ENCODE measurements around the gene PTDSS2.

DNA sequence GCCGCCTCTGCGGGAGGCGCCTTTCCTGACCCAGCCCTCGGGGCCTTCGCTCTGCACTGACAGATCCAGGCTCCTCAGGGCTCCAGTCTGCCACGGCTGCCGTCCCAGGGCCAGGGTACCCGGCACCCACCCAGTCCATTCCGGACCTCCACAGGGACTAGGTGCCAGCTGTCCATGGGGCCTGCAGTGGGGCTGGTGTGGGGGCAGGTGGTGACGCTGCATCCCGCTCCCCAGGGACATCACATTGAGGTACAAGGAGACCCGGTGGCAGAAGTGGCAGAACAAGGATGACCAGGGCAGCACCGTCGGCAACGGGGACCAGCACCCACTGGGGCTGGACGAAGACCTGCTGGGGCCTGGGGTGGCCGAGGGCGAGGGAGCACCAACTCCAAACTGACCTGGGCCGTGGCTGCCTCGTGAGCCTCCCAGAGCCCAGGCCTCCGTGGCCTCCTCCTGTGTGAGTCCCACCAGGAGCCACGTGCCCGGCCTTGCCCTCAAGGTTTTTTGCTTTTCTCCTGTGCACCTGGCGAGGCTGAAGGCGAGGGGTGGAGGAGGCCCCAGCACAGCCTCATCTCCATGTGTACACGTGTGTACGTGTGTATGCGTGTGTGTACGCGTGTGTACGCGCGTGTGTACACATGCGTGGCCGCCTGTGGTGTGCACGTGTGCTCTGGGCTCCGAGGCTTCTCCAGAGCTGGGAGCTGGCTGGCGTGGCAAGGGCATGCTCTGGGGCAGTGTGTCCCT is 40.3 kb downstream of the PTDSS2 start:
- TF ChIP-seq POLR2AphosphoS5 (IDR thresholded peaks at IDR 0.05) = no peak
- TF ChIP-seq, protein P1, sequence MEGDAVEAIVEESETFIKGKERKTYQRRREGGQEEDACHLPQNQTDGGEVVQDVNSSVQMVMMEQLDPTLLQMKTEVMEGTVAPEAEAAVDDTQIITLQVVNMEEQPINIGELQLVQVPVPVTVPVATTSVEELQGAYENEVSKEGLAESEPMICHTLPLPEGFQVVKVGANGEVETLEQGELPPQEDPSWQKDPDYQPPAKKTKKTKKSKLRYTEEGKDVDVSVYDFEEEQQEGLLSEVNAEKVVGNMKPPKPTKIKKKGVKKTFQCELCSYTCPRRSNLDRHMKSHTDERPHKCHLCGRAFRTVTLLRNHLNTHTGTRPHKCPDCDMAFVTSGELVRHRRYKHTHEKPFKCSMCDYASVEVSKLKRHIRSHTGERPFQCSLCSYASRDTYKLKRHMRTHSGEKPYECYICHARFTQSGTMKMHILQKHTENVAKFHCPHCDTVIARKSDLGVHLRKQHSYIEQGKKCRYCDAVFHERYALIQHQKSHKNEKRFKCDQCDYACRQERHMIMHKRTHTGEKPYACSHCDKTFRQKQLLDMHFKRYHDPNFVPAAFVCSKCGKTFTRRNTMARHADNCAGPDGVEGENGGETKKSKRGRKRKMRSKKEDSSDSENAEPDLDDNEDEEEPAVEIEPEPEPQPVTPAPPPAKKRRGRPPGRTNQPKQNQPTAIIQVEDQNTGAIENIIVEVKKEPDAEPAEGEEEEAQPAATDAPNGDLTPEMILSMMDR (IDR thresholded peaks at IDR 0.05) = no peak
- no peak for TF ChIP-seq POLR2A (IDR thresholded peaks at IDR 0.05)
- TF ChIP-seq EP300 (IDR thresholded peaks at IDR 0.05) = no peak
